ENCODE data around the gene HDAC3.

Gene HDAC3

DNA sequence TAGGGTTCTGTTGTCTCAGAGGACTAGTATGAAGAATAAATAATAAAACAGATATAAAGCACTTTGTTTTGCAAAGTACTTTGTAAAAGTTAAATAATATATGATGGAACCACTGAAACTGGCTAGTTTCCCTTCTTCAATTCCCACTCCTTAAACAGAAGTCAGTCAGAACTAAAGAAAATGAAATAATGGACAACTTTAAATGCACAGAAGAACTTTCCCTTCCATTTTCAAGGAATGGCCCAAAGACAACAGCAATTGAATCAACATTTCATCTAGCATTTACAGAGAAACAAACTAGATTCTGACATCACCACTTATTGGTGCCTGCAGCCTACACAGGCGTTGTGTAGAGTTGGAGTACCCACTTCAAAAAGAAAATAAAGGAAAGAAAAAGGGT lies 34.0 kb downstream of the HDAC3 start:
- DNase-seq (ENCODE audit: low spot score): no peak

DNA sequence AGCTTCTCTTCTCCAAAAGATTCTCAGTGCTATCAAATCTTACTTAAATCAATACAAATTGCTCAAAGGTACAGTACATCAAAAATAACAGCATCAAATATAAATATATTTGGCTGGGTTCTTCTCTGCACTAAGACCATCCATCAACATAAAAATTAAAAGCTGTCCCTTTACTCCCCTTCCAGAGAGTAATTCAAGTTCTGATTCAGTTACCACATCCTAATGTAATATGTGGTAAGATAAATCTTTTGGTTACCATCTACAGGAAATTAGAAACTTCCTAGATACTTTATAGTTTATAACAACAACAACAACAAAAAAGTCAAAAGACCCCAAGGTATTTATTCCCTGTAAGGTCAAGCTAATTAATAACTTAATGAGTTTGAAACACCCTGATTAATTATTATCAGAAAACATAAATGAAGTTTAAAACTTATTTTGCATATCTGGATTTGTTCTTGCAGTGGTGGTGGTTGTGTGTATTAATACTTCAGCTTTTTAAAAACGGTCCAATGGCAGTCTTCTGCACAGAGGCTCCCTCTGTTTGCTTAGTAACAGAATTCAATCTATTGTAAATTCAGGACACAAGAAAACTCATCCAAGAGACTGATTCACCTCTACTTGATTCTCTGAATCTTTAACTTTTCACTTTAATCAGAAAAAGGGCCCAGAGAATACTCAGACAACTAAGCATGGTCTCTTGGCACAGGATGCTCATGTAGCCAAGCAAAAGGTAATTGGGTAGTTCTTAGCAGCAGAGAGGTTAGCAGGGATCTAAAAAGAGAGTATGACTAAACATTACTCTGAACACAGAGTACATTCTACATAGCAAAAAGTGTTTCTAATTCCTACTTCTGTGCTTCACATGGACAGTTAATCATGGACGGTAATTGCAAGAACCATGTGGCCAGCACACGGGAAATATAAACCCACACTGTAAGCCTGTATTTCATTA lies 38.0 kb downstream of the HDAC3 start:
- no peak for DNase-seq (ENCODE audit: low spot score)

DNA sequence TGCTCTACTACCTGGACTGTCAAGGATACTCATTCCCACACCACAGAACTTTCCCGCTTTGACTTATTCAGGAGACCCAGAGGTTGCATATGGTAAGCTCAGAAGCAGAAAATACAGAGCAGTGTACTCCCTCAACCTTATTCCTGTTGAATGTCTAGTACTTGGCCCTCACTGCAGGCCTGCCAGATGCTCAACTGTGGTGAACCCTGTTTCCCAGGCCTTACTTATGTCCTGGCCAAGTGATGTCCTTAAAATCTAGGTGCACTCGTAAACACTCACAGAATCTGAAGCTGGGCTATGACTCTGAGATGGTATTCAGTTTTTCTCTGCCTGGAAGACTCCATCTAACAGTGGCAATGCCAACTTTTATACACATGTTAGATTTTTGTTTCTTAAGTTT lies 38.8 kb downstream of the HDAC3 start:
- DNase-seq (ENCODE audit: low spot score): no peak

DNA sequence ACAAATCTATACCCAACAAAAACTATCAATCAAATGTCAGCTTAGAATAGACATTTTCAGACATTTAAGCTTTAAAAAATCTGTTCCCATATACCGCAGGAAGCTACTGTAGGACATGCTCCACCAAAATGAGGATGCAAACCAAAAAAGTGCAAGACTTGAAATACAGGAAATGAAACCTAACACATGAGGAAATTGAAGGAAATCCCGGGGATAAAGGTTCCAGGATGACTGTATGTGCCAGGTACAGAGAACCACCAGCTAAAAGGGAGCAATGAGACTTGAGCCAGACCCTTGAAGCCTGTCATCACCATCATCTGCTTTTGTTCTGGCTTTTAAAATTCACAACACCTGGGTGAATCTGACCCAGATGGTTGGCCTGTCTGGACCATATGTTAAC lies 39.3 kb downstream of the HDAC3 start:
- DNase-seq (ENCODE audit: low spot score): peak; percentile 16

DNA sequence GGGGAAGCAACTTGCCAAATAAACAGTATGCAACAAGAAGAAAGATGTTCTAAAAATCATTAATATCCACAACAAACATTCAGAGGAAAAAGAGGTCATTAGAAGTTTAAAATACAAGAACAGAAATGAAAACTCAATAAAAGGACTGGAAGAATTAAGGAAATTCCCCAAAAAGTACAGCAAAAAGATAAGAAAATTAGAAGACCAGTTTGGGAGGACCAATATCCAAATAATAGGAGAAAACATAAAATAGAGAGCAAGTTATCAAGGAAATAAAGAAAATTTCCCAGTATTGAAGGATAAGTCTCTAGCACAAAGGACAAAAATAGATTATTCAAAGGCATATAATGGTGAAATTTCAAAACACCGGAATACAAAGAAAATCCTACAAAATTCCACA lies 39.8 kb downstream of the HDAC3 start:
- DNase-seq (ENCODE audit: low spot score): no peak

DNA sequence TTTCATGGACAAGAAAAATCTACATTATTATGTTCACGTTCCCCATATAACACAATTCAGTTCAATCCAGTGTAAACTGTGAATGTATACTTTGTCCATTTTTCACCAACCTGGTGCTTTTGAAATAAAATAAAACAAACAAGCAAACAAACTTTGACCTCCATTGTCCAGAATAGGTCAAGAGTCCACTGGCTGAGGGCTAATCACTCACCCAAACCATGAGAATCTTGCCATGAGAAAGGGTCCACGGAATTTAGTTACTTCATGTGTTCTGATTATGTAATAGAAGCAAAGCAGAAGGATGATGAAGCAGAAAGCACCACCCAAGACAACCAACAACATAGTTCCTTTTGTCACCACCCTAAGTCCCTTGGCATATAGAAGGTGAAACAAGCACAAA lies 46.5 kb downstream of the HDAC3 start:
- DNase-seq (ENCODE audit: low spot score): no peak

DNA sequence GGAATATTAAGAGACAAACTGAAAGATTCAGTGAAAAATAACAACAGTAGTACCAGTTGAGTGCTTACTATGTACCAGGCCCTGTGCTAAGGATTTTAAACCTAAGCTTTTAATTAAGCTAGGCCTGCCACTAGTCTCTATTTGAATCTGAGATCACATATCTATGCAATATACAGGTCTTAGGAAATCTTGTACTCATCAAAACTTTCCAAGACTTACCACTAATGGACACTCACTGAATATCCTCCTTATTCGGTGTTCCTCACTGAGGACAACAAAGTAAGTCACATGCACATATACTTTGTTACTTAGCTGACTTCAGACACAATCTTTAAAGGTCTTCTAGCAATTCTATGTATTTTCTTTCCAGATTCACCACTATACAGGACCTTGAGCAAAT lies 50.4 kb downstream of the HDAC3 start:
- DNase-seq (ENCODE audit: low spot score): no peak

DNA sequence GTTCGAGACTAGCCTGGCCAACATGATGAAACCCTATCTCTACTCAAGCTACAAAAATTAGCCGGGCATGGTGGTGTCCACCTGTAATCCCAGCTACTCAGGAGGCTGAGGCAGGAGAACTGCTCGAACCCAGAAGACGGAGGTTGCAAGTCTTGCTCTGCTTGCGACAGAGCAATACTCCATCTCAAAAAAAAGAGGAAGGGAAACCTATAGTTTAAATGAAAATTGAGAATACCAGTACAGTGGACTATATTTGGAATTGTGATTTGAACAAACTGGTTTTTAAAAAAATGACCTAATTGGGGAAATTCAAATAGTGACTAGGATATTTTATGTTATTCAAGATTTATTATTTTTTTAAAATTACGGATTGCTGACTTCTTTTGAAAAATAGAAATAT lies 51.1 kb downstream of the HDAC3 start:
- no peak for DNase-seq (ENCODE audit: low spot score)

DNA sequence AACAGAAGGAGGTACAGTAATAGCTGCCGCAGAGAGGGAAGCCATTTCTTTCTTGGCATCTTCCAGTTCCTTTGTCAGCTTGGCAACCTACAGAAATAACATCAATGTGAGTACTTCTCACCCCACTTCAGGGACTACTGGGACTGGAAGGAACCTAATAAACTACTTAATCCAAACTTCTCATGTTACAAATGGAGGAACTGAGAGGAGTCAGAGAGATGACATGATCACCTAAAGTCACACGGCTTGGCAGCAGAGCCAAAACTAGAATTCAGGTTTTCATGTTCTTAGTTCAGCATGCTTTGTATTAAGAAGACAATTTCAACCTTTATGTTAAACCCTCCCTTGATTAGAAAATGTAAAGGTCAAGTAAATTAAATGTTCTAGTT lies 62.5 kb downstream of the HDAC3 start:
- no peak for DNase-seq (ENCODE audit: low spot score)

DNA sequence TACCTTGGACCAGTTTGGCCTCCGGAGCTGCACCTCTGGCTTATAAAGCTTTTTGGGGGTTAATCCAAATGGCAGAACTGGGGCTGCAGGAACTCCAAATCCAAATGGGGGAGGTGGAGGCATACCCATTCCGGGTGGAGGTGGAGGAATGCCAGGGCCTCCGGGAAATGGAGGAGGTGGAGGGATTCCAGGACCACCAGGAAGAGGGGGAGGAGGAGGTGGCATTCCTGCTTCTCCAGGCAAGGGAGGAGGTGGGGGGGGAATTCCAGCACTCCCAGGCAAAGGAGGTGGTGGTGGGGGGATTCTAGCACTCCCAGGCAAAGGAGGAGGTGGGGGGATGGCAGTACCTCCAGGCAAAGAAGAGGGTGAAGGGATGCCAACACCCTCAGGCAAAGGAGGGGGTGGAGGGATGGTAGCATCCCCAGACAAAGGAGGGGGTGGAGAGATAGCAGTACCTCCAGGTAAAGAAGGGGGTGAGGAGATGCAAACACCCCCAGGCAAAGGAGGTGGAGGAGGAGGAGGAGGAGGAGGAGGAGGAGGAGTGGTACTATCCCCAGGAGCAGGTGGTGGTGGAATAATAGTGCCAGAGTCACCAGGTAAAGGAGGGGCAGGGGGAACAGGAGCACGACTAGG lies 63.0 kb downstream of the HDAC3 start:
- DNase-seq (ENCODE audit: low spot score): no peak

All from cerebellar cortex (tissue), 1 donor.